Measurements from ENCODE around the gene CIRBP.
"Not testable (repeated sequence)": the region's sequence is repeated elsewhere in the genome, so short reads cannot be mapped to it uniquely, and the experiment has no call there.

Gene CIRBP

GRCh38 chr19:1245494-1246264 is 23.5 kb upstream of the CIRBP start:
- no peak for DNase-seq

- DNase-seq = not testable (repeated sequence)
These were observed 22.7 kb upstream of the CIRBP start for GRCh38 chr19:1246265-1247087.

- no peak for DNase-seq
These were observed 21.4 kb upstream of the CIRBP start for GRCh38 chr19:1247748-1248138.

GRCh38 chr19:1248139-1248785 is 20.9 kb upstream of the CIRBP start, which contains the start of gene MIDN:
TSS of gene MIDN (plus strand) at chr19:1248583. CDS start at chr19:1250297, 1,714 bp downstream.
- peak; percentile 69 to 72 for DNase-seq

GRCh38 chr19:1248786-1249297 is 20.3 kb upstream of the CIRBP start:
- peak; percentile 72 to 74 for DNase-seq

- DNase-seq = peak; percentile 91 to 96
These were observed 19.7 kb upstream of the CIRBP start for GRCh38 chr19:1249298-1249989.

GRCh38 chr19:1249990-1250436 is 19.1 kb upstream of the CIRBP start:
- DNase-seq = no peak

GRCh38 chr19:1250437-1251260 is 18.5 kb upstream of the CIRBP start:
- DNase-seq = peak in 1 of 2 experiments; percentile 58

GRCh38 chr19:1251330-1252220 is 17.6 kb upstream of the CIRBP start:
- DNase-seq = no peak

- DNase-seq = no peak
These were observed 16.8 kb upstream of the CIRBP start for GRCh38 chr19:1252221-1252820.

GRCh38 chr19:1252821-1253513 is 16.2 kb upstream of the CIRBP start:
- no peak for DNase-seq

- DNase-seq = no peak
These were observed 15.5 kb upstream of the CIRBP start for GRCh38 chr19:1253514-1254080.

- DNase-seq = no peak
These were observed 15.0 kb upstream of the CIRBP start for GRCh38 chr19:1254081-1254527.

GRCh38 chr19:1254530-1255185 is 14.5 kb upstream of the CIRBP start:
- no peak for DNase-seq

GRCh38 chr19:1255186-1256161 is 13.7 kb upstream of the CIRBP start:
- DNase-seq = no peak

GRCh38 chr19:1256646-1257474 is 12.3 kb upstream of the CIRBP start:
- no peak for DNase-seq

Measured in NCI-H187 (cell line).